Fibroblast of pulmonary artery (primary cell): Measurements from ENCODE around the gene IER5.

Experiments
- DNase-seq: peaks from one replicate; pipeline ENCODE4 v3.0.0-alpha.2; 2010; ENCODE audit warnings: low read depth
- H3K4me3 ChIP-seq: replicated peaks from 2 replicates; pipeline ENCODE4 v1.5.1; 2011; ENCODE audit warnings: low read depth, mild to moderate bottlenecking, control low read depth, low read length, moderate library complexity
- CTCF ChIP-seq: IDR thresholded peaks from 2 replicates; pipeline ENCODE4 v1.5.1; 2011; ENCODE audit warnings: mild to moderate bottlenecking, control low read depth, low read length, inconsistent platforms; ENCODE audit errors: missing control alignments

IER5 gene

DNA sequence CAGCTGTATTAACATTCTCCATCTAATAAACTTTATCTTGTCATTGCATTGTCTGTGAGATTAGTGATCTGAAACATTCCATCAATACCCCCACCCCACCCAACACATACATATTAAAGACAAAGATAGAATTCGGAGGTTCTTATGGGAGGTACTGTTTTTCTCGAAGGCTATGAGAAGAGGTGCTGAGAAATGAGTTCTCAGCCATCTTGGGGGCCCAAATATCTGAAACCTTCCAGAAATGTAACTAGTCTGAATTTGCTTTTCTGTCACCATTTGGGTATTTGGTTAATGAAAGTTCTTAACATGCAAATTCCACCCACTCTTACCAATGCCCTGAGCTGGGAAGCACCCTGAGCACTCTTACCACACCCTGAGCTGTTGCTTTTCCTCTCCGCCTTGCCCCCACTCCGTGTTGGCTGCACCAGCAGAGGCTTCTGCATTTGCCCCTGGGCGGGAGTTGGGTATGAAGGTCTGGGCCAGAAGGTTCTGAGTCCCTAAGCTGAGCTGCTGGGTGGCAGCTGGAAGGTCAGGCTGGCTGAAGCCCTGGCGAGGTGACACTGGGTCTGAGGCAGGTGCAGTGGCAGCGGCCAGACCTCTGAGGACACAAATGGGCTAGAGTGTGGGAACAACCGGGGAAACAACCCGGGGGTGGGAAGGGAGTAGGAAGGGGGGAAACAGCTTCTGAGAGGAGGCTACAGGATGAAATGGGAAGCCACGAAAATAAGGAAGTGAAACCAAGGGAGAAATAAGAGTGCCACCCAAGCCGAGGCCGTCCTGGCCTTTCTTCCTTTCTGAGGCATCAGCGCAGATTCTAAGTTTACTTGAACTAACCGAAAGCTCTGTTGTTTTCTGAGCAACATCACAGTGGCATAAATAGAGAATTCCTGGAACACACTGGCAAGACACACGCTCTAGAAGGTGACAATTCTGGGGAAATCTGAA is 26.3 kb upstream of the IER5 start:
- TF ChIP-seq CTCF: no peak
- DNase-seq: no peak
- no peak overlapping the region for H3K4me3 ChIP-seq

DNA sequence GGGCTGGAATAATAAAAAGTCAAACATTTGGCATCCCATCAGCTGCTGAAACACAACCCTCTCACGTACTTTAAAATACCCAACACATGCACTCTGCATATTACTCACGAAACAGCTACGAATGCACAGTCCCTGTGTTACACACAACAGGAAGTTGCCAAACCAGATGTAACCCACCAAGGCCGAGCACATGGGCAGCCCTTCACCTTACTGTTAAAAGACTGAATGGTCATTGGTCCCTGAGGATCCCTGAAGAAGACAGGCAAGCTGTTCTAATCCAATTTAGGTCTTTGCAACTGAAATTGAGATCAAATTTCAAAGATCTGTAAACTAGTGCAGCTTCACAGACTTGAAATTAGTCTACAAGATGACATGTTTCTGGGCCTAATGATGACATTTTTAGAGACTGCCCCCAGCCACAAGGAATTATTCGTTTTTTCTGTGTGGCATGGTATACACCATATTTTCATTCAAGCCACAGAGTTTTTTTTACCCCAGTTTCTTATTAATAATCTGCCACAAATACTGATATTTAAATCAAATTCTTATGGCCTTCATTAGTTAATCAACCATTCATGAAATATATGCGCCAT is 25.6 kb upstream of the IER5 start:
- H3K4me3 ChIP-seq: no peak overlapping the region
- DNase-seq: no peak
- no peak for TF ChIP-seq CTCF

GRCh38 chr1:181064011-181064623 is 24.4 kb upstream of the IER5 start:
- no peak for DNase-seq
- no peak for TF ChIP-seq CTCF

DNA sequence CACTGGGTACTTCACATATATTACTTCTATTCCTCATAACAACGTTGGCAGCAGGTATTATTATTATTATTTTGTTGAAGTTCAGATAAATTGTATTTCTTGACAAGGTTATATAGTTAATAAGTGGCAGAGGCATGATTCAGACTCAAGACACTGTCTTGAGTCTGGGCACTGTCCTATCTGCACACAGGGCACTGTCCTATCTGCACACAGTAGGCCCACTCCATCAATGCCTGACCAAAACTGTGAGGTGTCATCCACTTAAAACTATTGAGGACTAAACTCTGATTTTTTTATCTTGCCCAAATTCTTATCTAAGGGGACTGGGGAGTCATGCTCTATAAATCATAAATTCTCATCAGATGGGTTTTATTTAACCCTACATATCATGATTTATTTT is 23.8 kb upstream of the IER5 start:
- H3K4me3 ChIP-seq: no peak overlapping the region
- DNase-seq: no peak
- TF ChIP-seq CTCF: no peak

More at GRCh38 chr1:181064011-181064623, 24.4 kb upstream of the IER5 start:
- no peak overlapping the region for H3K4me3 ChIP-seq

DNA sequence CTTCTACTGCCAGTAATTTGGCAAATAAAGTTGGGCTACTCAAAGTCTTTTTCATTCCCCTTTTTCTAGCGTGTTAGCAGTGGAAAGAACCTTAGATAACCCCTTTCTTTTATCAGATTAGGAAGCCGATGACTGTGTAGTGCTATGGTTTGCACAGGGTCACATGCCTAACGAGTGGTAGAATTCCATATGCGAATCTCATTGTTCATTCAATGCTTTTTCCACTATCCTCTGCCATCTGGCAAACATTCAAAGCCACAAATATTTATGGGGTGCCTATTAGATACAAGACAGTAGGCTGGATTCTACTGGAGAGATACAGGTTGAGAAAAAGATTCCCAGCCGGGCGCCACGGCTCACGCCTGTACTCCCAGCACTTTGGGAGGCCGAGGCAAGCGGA is 14.9 kb upstream of the IER5 start:
- DNase-seq: peak; percentile 94
- no peak for TF ChIP-seq CTCF
- H3K4me3 ChIP-seq: no peak overlapping the region

- TF ChIP-seq CTCF: no peak
- H3K4me3 ChIP-seq: no peak overlapping the region
- DNase-seq: no peak
Measured at GRCh38 chr1:181075766-181076350, 12.6 kb upstream of the IER5 start.
